GM12865 (cell line): ENCODE data around the gene MCM3AP.

Source experiments
- DNase-seq: peaks from one replicate; pipeline ENCODE4 v3.0.0; 2010; ENCODE audit warnings: low read depth
- H3K4me3 ChIP-seq: 2 replicates; pipeline ENCODE4 v1.5.1; 2011; ENCODE audit warnings: mild to moderate bottlenecking, low read depth, low read length, control low read depth
- CTCF ChIP-seq: IDR thresholded peaks from 2 replicates; pipeline ENCODE4 v1.5.1; 2011; ENCODE audit warnings: low read length, control low read depth, low read depth, inconsistent platforms; ENCODE audit not compliant: insufficient read depth; ENCODE audit errors: missing control alignments

MCM3AP gene

GRCh38 chr21:46273341-46273740 is 12.1 kb downstream of the MCM3AP start:
- H3K4me3 ChIP-seq, result no peak overlapping the region
- no peak for TF ChIP-seq CTCF
- DNase-seq, result no peak

- H3K4me3 ChIP-seq, result no peak overlapping the region
- no peak for TF ChIP-seq CTCF
- DNase-seq, result no peak
Measured at GRCh38 chr21:46269466-46269865, 15.9 kb downstream of the MCM3AP start.

- DNase-seq, result no peak
- TF ChIP-seq CTCF, result no peak
- no peak overlapping the region for H3K4me3 ChIP-seq
Measured at GRCh38 chr21:46268371-46268770, 17.0 kb downstream of the MCM3AP start.

GRCh38 chr21:46266946-46267345 is 18.5 kb downstream of the MCM3AP start:
- no peak overlapping the region for H3K4me3 ChIP-seq
- TF ChIP-seq CTCF, result no peak
- DNase-seq, result no peak

GRCh38 chr21:46265736-46266525 is 19.5 kb downstream of the MCM3AP start:
- no peak overlapping the region for H3K4me3 ChIP-seq
- no peak for DNase-seq
- TF ChIP-seq CTCF, result no peak

GRCh38 chr21:46264690-46265144 is 20.7 kb downstream of the MCM3AP start:
- DNase-seq, result no peak
- no peak overlapping the region for H3K4me3 ChIP-seq
- no peak for TF ChIP-seq CTCF

GRCh38 chr21:46264046-46264689 is 21.2 kb downstream of the MCM3AP start:
- TF ChIP-seq CTCF, result no peak
- no peak overlapping the region for H3K4me3 ChIP-seq
- DNase-seq, result no peak
